ENCODE data around the gene MET.

Gene MET

GRCh38 chr7:116797612-116798011, 125.6 kb downstream of the MET start:
- H3K4me3 ChIP-seq (ENCODE audit: low read depth, low read length), result no peak overlapping the region
- no peak for DNase-seq
- no peaks in the 10 kb centered on the region for H3K4me1 ChIP-seq
- no peaks in the 10 kb centered on the region for H3K9me3 ChIP-seq
- peaks cover 25% of the 10 kb centered on the region for H3K27me3 ChIP-seq
- TF ChIP-seq CTCF (IDR thresholded peaks at IDR 0.05; ENCODE audit: low read depth, low read length), result no peak
- H3K36me3 ChIP-seq, result no peaks in the 10 kb centered on the region

GRCh38 chr7:116798232-116798631, 126.2 kb downstream of the MET start:
- no peak for DNase-seq
- TF ChIP-seq CTCF (IDR thresholded peaks at IDR 0.05; ENCODE audit: low read depth, low read length), result no peak
- no peaks in the 10 kb centered on the region; the same call in 1 of the 2 replicates for H3K4me1 ChIP-seq
- no peaks in the 10 kb centered on the region for H3K9me3 ChIP-seq
- H3K36me3 ChIP-seq, result no peaks in the 10 kb centered on the region
- no peak overlapping the region for H3K4me3 ChIP-seq (ENCODE audit: low read depth, low read length)
- peaks cover 27% of the 10 kb centered on the region for H3K27me3 ChIP-seq

GRCh38 chr7:116799916-116800315, 127.9 kb downstream of the MET start:
- DNase-seq, result no peak
- no peaks in the 10 kb centered on the region for H3K9me3 ChIP-seq
- peaks cover 16% of the 10 kb centered on the region for H3K27me3 ChIP-seq
- TF ChIP-seq CTCF (IDR thresholded peaks at IDR 0.05; ENCODE audit: low read depth, low read length), result no peak
- no peak overlapping the region for H3K4me3 ChIP-seq (ENCODE audit: low read depth, low read length)
- no peaks in the 10 kb centered on the region; the same call in 1 of the 2 replicates for H3K4me1 ChIP-seq
- H3K36me3 ChIP-seq, result no peaks in the 10 kb centered on the region

GRCh38 chr7:116800594-116800993, 128.6 kb downstream of the MET start:
- no peaks in the 10 kb centered on the region for H3K9me3 ChIP-seq
- H3K27me3 ChIP-seq, result peaks cover 12% of the 10 kb centered on the region
- no peak overlapping the region for H3K4me3 ChIP-seq (ENCODE audit: low read depth, low read length)
- H3K4me1 ChIP-seq, result no peaks in the 10 kb centered on the region; the same call in 1 of the 2 replicates
- H3K36me3 ChIP-seq, result no peaks in the 10 kb centered on the region
- DNase-seq, result no peak
- TF ChIP-seq CTCF (IDR thresholded peaks at IDR 0.05; ENCODE audit: low read depth, low read length), result no peak

GRCh38 chr7:116801092-116801710, 129.2 kb downstream of the MET start:
- H3K9me3 ChIP-seq, result no peaks in the 10 kb centered on the region
- TF ChIP-seq CTCF (IDR thresholded peaks at IDR 0.05; ENCODE audit: low read depth, low read length), result no peak
- no peak overlapping the region for H3K4me3 ChIP-seq (ENCODE audit: low read depth, low read length)
- no peaks in the 10 kb centered on the region for H3K36me3 ChIP-seq
- H3K27me3 ChIP-seq, result peaks cover 6% of the 10 kb centered on the region
- H3K4me1 ChIP-seq, result no peaks in the 10 kb centered on the region; the same call in 1 of the 2 replicates
- DNase-seq, result no peak

- peaks cover 6% of the 10 kb centered on the region for H3K27me3 ChIP-seq
- H3K4me3 ChIP-seq (ENCODE audit: low read depth, low read length), result no peak overlapping the region
- H3K4me1 ChIP-seq, result no peaks in the 10 kb centered on the region; the same call in 1 of the 2 replicates
- H3K36me3 ChIP-seq, result no peaks in the 10 kb centered on the region
- DNase-seq, result no peak
- no peaks in the 10 kb centered on the region for H3K9me3 ChIP-seq
- no peak for TF ChIP-seq CTCF (IDR thresholded peaks at IDR 0.05; ENCODE audit: low read depth, low read length)
Observed at GRCh38 chr7:116802144-116802745, 130.2 kb downstream of the MET start.

Data from BE2C (cell line).